ENCODE measurements around the gene PLCD4. TPM values are rescaled to one million over a fixed set of nuclear protein-coding genes. Genes with fewer than 3 reads are reported as not detected.

Gene PLCD4
- polyA plus RNA-seq, 3 donors = 0.04 to 0.05 TPM; not detected in 1

- peak in 2 of 3 donors; percentile 30 to 69 for DNase-seq
- H3K36me3 ChIP-seq (replicated peaks in 1 of 2; ENCODE audit: control insufficient read depth in 1 of 2, insufficient read depth in 2 of 2, low read length in 2 of 2) = peaks cover 11 to 30% of the 10 kb centered on the region in 2 donors
These were observed 37.8 kb upstream of the PLCD4 start for GRCh38 chr2:218569661-218570500.

More at GRCh38 chr2:218569661-218570500, 37.8 kb upstream of the PLCD4 start:
- WGBS (ENCODE audit: insufficient coverage) = 0% methylated on average over 1 of the region's 10 CpGs
- Histone ChIP-seq H3K9me3 (replicated peaks in 1 of 2; ENCODE audit: control insufficient read depth in 1 of 2, insufficient read depth in 1 of 2, low read length in 2 of 2) (no peaks in the 10 kb centered on the region), H3K4me2 (replicated peaks; ENCODE audit: extremely low read depth, low read length, poor library complexity, severe bottlenecking) (peak overlapping the region; percentile 75), H3K27me3 (ENCODE audit: control insufficient read depth in 2 of 2, insufficient read depth in 2 of 2, low read length in 2 of 2) (no peaks in the 10 kb centered on the region), H3K27ac (ENCODE audit: low read depth in 1 of 2, low read length in 2 of 2) (peak overlapping the region; percentile 92 to 96), H3K4me3 (replicated peaks in 1 of 3; ENCODE audit: low read depth in 2 of 3, low read length in 3 of 3) (peak overlapping the region; percentile 57 to 77 (median 67)), H4K20me1 (ENCODE audit: insufficient read depth, low read length) (peaks cover 21% of the 10 kb centered on the region), H3K4me1 (ENCODE audit: control insufficient read depth in 1 of 2, insufficient read depth in 2 of 2, low read length in 2 of 2) (peaks cover 24 to 27% of the 10 kb centered on the region in 2 donors), H3K9ac (ENCODE audit: insufficient read depth, low read length, poor library complexity, severe bottlenecking) (peak overlapping the region; percentile 93), H2AFZ (ENCODE audit: insufficient read depth, low read depth, low read length, poor library complexity, severe bottlenecking) (peak overlapping the region; percentile 78), H3K79me2 (ENCODE audit: insufficient read depth, low read length) (peaks cover 95% of the 10 kb centered on the region)
- Mint-ChIP-seq H3K27me3 (ENCODE audit: low read depth in 3 of 3) (no peaks in the 10 kb centered on the region), H3K36me3 (peaks cover 27 to 30% of the 10 kb centered on the region in 2 donors), H3K27ac (peak overlapping the region; percentile 99 to 100 (median 99)), H3K4me1 (peaks cover 41% of the 10 kb centered on the region), H3K9me3 (no peaks in the 10 kb centered on the region), H3K4me3 (peak overlapping the region; percentile 92 to 95)
- intact Hi-C loops (cut with micrococcal nuclease) = loop anchor here (10.0 kb wide), 3 partner anchors 165 to 295 kb away; partner anchors contain the start of genes AAMP (in 1 of the 2), CTDSP1 (in 1 of the 2) and PNKD (in 1 of the 2)
- no peak for TF ChIP-seq CTCF (IDR thresholded peaks at IDR 0.05)
